PC-9 (cell line): ENCODE measurements around the gene PDE7B.

Experiments used
- EZH2 ChIP-seq: fragments of 200-600 bp; sonication (generic); IDR thresholded peaks from 2 replicates; pipeline ENCODE4 v1.8.0; 2017; ENCODE audit warnings: antibody characterized with exemption, low read depth
- TF ChIP-seq, protein P1 (sequence below): fragments of 200-600 bp; sonication (generic); conservative IDR thresholded peaks from 2 replicates; pipeline ENCODE4 v1.6.1; 2017; ENCODE audit warnings: mixed run types, antibody characterized with exemption, mild to moderate bottlenecking, moderate library complexity

DNA sequence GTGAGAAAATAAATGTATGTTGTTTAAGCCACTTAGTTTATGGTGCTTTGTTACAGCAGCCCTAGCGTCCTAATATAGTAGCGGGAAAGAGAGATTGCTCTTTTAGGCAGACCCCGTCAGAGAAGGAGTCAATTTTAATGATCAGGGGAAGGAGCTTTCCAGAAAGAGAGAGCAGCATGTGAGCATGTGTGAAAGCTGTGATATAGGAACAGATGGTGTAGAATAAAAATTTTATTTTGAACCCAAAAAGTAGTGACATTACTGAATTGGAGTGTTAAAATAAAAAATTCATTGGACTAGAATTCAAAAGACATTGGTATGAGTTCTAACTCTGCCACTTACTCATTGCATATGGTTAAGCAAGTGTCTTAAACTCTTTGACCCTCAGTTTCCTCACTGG lies 119.8 kb downstream of the PDE7B start:
- TF ChIP-seq, protein P1, sequence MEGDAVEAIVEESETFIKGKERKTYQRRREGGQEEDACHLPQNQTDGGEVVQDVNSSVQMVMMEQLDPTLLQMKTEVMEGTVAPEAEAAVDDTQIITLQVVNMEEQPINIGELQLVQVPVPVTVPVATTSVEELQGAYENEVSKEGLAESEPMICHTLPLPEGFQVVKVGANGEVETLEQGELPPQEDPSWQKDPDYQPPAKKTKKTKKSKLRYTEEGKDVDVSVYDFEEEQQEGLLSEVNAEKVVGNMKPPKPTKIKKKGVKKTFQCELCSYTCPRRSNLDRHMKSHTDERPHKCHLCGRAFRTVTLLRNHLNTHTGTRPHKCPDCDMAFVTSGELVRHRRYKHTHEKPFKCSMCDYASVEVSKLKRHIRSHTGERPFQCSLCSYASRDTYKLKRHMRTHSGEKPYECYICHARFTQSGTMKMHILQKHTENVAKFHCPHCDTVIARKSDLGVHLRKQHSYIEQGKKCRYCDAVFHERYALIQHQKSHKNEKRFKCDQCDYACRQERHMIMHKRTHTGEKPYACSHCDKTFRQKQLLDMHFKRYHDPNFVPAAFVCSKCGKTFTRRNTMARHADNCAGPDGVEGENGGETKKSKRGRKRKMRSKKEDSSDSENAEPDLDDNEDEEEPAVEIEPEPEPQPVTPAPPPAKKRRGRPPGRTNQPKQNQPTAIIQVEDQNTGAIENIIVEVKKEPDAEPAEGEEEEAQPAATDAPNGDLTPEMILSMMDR = no peak
- TF ChIP-seq EZH2 = no peak
